ENCODE measurements around the gene NLRP1.
"Not testable (repeated sequence)": the region's sequence is repeated elsewhere in the genome, so short reads cannot be mapped to it uniquely, and the experiment has no call there.

The NLRP1 gene

DNA sequence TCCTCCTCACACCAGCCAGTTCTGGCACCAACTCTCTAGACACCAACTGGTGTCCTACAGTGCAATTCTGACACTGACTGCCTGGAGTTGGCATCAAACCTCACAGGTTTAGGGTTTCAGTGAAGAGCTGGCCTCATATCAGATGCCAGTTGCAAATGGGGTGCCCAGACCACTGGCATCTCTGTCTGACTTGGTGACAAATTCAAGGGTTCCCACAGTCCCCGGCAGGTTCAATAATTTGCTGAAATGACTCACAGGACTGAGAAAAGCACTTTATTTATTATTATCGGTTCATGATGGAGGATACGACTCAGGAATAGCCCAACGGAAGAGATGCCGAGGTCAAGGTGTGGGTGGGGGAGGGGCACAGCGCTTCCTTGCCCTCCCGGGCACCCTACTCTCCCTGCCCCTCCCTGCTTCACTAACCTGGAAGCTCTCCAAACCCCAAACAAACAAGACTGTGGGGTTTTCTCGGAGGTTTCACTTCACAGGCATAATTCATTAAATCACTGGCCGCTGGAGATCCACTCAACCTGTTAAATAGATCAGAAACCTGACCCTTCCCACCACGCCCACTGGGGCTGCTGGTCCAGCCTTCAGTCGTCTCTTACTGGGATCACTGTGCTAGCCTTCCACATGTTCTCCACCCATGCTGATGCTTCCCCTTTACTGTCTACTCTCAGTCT lies 1.7 kb upstream of the NLRP1 start:
- no peak for FAIRE-seq

DNA sequence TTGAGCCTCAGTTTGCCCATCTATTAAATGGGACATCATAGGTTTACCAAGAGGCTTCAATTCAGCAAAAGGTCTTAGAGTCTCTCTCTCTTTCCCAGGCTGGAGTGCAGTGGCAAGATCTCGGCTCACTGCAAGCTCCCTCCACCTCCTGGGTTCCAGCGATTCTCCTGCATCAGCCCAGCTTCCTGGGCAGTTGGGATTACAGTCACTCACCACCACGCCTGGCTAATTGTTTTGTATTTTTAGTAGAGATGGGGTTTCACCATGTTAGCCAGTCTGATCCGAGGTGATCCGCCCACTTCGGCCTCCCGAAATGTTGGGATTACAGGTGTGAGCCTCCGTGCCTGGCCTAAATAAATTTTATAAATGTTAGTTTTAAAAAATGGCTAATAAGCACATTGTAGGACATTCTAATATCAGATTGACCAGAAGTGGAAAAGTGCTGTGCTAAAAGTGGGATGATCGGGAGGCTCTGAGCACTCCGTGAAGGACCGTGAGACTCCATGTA lies 1.0 kb upstream of the NLRP1 start:
- no peak for FAIRE-seq

DNA sequence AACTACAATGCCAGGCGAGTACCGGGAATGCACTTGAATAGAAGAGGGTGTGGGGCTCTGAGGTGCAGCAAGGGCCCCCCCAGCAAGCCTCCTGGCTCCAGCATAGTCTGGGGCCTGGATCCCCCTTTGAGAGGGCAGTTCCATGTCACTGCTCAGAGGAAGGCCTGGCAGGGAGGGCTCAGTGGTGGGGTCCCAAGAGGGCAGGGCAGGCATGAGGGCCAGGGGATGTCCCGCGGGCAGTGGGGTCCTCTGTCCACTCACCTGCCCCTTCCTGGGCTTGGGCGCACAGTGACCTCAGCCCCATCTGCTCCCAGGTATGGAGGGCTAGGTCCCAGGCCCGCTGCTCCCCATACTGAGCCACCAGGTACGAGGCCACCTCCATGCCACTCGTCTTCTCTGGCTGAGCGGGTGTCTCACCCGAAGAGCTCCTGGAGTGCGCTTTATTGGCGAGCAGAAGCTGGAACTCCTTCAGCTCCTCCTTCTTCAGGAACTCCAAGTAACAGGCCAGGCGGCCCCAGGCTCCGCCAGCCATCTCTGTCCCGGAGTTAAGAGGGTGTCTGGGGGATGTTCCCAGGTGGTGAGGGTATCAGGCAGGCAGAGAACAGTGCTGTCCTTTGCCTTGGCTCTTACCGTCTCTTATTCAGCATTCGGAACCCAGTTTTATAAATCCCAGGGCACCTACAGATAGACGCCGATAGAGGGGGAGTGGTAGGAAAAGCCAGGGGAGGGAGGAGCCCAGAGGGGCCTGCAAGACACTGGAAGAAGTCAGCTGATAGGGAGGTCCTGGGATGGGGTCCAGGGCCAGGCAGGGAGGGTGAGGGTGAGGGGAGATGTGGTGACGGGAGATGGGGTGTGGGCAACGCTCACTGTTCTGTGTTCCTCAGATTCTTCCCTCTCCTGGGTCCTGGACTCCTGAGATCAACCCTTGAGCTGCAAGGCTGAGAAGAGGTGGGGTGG lies 605 bp downstream of the NLRP1 start:
- no peak for FAIRE-seq

DNA sequence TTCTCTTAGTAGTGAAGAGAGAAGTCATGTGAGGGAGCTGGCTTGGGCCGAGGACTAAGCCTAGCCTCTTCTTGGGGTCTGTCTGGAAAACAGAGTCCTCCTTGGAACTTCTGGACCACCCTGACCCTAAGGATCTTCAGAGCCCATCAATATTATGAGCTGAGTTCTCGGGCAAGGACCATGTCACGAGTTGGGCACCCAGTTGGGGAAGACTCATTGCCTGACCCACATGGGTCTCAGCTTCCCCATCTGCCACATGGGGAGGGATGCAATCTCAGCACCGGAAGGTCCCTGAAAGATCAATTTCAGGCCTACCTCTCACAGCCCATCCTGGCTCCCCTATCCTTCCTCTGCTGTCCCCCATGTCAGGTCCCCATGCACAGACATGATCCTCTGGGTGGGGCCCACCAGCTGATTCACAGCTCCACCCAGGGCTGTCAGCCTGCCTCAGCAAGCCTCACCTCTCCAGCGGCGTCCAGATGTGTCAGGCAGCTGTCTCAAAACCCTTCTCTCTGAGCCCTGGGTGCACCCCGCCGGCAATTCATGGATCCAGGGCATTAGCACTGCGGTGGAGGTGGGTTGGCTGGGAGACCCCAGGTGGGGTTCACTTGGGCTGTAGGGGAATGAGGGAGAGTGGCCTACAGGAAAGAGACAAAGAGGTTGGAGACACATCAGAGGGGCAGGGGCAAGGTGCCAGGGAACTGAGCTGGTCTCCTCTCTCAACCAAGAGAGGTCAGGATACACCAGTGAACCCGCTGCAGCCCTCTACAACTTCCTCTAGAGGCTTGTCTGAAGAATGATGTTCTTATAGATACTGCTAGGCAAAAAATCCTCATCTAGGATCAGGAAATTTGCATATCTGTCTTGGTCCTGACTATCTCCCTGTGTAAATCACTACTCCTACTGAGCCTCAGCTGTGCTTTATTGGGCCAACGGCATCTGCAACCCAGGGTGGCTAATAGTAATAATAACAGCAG lies 1.8 kb downstream of the NLRP1 start:
- no peak for FAIRE-seq

DNA sequence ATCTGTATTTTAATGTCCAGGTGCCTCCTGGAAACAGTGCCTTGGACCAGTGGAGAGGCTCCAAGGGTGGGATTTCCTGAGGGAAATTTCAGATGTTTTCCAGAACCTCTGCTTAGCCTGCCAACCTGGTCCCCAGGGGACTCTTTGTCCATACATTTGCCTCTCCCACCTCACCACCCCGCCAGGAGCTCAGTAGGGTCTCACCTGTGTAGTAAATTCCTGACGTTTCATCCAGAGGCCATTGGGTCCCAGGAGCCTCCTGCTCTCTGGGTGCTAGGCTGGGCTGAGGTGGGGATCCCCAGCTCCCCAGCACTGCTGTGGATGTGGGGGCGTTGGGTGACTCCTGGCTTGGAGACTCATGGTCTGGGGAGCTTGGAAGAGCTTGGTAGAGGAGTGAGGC lies 2.7 kb downstream of the NLRP1 start:
- FAIRE-seq, result no peak

DNA sequence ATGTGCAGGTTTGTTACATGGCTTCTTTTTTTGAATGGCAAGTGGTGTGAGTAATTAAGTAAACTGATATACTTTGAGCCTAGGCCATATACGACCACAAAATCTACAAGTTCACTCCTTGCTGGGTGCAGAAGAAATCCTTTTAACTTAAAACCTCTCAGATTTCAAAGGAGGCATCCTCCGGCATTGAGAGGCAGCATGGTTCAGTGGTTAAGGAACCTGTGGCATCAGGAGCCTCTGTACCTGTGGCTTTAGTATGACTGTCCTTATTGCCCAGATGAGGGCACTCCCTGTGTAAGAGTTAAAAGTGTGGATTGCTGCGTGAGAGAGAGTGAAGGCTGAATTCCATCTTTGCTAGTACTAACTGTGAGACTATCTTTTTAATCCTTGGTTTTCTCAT lies 3.3 kb downstream of the NLRP1 start:
- no peak for FAIRE-seq

DNA sequence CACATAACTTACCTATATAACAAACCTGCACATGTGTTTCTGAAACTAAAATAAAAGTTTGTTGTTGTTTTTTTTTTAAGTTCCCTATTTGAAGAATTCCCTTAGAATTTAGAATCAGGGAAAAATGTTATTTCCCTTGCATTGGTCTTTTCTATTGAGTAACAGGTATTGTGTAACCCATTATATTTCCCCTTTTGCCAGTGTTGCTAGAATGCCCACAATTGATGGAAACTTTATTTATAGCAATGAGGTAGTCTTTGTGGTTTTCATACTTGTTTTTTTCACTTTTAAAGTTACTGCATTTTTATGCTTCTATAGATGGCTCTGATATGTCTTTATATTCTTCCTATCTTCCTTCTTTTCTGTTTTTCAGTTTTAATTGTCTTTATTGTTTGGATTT lies 3.9 kb downstream of the NLRP1 start:
- FAIRE-seq, result no peak

DNA sequence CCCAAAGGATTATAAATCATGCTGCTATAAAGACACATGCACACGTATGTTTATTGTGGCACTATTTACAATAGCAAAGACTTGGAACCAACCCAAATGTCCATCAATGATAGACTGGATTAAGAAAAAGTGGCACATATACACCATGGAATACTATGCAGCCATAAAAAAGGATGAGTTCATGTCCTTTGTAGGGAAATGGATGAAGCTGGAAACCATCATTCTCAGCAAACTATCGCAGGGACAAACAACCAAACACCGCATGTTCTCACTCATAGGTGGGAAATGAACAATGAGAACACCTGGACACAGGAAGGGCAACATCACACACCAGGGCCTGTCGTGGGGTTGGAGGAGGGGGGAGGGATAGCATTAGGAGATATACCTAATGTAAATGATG lies 5.5 kb downstream of the NLRP1 start:
- not testable (repeated sequence) for FAIRE-seq

DNA sequence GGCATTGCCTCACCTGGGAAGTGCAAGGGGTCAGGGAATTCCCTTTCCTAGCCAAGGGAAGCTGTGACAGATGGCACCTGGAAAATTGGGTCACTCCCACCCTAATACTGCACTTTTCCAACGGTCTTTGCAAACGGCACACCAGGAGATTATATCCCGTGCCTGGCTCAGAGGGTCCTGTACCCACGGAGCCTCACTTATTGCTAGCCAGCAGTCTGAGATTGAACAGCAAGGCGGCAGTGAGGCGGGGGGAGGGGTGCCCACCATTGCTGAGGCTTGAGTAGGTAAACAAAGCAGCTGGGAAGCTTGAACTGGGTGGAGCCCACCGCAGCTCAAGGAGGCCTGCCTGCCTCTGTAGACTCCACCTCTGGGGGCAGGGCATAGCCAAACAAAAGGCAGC lies 11.3 kb downstream of the NLRP1 start:
- not testable (repeated sequence) for FAIRE-seq

DNA sequence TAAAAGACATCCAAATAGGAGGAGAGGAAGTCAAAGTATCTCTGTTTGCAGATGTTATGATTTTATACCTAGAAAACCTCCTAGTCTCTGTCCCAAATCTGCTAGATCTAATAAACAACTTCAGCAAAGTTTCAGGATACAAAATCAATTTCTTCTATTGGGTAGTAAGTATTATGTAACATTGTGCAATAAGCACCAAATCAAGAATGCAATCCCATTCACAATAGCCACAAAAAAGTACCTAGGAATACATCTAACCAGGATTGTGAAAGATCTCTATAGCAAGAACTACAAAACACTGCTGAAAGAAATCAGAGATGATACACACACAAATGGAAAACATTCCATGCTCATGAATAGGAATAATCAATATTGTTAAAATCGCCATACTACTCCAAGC lies 13.0 kb downstream of the NLRP1 start:
- FAIRE-seq, result no peak

DNA sequence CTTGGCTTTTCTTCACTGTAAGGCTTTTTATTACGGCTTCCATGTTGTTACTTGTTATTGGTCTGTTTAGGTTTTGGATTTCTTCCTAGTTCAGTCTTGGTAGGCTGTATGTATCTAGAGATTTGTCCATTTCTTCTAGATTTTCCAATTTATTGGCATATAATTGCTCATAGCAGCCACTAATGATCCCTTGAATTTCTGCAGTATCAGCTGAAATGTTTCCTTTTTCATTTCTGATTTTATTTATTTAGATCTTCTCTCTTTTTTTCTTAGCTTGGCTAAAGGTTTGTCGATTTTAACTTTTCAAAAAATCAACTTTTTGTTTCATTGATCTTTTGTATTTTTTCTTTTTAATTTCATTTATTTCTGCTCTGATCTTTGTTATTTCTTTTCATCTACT lies 18.5 kb downstream of the NLRP1 start:
- peak; percentile 37 for FAIRE-seq

DNA sequence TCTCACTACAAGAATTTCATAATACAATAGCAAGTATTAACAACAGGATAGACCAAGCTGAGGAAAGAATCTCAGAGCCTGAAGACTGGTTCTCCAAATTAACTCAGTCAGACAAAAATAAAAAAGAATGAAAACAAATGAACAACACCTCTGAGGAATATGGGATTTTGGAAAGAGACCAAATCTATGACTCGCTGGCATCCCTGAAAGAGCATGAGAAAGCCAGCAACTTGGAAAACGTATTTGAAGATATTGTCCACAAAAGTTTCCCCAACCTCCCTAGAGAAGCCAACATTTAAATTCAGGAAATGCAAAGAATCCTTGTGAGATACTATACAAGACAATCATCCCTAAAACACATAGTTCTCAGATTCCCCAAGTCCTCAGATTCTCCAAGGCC lies 20.9 kb downstream of the NLRP1 start:
- FAIRE-seq, result no peak

DNA sequence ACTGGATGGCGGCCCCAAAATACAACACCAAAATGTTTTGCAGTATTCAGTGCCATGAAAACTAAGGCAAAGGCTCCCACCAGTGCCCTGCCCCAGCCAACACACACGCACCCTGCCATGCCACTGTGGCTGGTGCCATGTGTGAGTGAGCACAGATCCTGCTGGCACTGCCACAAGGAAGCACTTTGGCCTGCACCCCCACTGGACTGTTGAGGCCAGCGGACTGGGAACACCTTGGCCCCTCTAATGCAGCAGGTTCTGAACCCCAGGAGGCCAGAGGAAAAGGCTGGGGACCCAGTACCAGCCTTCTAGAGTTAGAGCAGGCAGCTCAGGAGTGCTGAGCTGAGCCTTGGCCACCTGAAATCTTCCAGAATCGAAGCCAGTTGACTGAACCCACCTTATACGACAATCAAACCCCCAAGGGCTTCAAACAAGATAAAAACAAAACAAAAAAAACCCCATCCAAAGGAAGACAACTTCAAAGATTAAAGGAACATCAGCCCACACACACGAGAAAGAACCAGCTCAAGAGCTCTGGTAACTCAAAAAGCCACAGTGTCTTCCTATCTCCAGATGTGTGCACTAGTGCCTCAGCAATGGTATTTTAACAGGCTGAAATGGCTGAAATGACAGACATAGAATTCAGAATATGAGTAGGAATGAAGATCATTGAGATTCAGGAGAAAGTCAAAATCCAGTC lies 21.5 kb downstream of the NLRP1 start:
- no peak for FAIRE-seq

DNA sequence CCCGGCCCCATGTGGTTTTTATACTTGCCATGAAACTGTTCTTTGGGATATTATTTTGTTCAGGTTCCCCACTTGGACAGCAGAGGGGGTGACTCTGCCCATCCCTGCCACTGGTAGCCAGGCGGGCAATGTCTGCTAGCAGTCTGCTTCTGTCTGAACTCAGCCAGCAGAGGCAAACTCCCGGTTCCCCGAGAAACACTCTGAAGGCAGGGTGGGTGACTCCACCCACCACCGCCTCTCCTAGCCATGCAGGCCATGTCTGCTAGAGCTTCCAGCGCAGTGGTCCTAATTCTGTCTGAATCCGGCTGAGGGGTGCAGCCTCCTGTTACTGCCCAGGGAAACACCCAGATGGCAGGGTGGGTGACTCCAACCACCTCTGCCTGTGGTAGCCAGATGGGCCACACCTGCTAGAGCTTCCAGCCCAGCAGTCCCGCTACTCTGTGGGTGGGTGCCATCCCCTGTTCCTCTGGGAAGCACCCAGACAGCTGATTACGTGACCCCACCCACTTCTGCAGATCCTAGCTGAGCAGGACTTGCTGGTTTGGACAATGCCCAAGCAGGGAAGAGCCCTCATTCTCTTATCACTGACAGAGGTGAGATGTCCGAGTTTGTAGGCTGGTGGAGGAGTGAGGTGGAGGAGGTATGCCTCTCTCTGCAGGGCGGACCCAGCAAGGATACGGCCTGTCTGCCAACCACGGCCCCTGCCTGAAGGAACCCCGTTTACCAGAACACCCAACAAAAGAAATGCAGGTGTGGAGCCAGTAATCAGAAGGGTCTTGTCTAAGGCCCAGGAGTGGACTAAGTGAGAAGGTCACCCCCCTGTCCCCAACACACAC lies 22.4 kb downstream of the NLRP1 start:
- no peak for FAIRE-seq

DNA sequence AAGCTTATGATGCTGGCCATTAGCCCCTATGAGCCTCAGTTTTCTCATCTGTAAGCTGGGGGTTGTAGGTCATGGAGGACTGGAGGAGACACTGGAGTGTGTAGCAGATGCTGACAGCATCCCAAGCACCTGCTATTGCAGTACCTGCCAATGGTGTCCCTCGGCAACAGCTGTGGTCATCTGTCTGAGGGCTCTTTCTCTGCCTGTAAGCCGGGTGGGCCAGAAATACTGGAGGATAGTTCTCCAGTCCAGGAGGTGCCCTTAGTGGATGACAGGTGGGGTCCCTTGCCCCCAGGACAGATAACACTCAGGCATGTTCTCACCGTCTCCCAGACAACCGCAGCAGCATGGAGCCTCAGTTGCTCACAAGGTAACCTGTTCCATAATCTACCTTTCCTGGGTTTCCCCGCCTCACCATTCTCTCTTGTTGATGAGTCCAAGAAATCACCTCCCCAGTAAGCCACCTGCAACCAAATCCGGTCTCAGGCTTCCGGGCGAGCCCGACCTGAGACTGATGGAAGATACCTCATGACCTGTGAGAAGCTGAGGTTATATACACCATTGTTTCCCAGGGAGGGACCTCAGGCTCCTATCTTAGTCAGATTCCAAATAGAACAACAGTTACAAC lies 23.8 kb downstream of the NLRP1 start:
- no peak for FAIRE-seq

DNA sequence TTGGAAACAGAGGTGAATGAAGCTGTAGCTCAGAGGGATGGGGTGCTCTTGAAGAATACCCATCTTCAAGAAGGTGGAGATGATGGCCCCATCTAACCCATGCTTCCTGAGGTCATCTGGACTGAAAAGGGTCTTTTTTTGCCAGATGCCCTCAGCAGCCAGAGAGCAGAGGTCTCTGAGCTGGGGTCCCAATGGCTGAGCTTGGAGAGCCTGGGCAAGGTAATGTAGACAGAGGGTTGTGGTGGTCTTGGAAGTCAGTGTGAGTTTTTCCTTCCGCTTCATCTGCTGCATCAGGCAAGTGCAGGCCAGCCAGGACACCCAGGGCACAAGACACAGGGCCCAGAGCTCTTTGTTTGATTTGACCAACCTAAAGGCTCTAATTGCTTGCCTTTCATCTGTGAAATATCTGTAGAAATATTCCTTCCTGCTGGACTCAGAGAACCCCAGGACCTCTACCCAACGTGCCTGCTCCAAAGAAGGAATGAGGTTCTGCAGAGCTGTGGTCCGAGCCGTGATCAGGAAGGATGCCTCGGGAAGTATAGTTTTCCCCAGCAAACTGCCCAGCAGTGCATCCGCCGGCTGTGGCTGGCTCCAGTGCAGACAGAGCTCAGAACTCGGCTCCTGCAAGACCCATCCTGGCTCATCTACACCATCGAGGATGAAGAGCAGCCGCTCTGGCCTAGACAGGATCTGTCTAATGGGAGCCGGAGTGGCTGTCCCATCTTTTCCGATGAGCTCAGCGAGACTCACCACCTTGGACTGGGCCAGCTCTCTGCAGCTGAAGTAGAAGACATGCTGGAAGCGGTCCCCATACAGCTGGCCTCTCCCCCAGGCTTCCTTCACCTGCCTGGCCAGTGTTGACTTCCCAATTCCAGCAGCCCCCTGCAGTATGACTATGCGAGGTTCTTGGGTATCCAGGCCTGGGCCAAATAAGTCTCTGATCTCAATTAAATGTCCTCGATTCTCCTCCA lies 25.2 kb downstream of the NLRP1 start:
- FAIRE-seq, result no peak

DNA sequence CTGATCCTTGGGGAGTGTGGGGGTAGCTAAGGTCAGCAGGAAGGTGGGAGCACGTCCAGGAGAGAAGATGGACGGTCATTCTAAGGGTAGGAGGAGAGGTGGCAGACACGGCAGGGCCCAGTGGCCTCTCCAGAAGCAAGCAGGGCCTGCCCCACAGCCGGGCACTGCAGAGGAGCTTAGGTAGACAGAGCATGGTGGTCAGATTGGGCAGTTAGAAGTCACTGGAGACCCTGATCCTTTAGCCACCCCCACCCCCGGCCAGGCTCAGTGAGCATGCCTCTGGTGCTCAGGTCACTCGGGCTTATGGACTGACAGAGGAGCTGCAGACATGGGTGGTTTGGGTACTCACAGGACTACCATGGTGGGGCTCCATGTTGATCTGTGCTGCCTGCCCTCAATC lies 26.3 kb downstream of the NLRP1 start:
- no peak for FAIRE-seq

DNA sequence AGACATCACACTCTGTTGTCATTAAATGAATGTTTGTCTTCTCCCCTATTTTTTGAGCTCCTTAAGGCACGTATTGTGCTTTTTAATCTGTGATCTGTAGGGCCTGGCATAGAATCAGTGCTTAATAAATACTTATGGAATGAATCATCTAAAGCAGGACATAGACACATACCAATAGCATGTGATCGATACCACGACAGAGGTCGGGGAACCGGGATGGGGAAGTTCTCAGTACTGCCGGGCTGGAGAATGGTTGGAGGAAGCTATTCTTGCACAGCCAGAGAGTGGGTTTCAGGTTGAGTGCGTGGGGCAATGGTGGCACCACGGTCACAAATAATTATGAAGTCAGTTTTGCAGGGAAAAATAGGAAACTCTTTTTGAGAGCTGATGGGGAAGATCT lies 26.8 kb downstream of the NLRP1 start:
- FAIRE-seq, result no peak

DNA sequence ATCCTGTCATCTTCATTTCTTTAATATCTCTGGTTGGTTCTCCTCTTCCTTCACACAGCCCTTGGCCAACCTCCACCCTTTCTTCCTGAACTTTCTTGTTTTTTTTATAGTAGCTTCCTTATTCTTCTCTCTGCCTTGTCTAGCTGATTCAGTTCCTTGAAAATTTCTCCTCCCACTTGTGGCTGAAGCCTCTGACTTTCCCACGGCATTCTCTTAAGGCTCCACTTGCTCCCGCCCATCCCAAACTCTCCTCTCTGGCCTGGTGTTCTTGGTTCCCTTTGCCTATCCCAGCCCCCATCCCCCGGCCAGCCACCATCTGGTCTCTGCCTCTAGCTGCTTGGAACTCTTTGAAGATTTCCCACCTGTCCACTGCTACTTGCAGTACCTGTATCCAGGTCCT lies 29.1 kb downstream of the NLRP1 start:
- no peak for FAIRE-seq

DNA sequence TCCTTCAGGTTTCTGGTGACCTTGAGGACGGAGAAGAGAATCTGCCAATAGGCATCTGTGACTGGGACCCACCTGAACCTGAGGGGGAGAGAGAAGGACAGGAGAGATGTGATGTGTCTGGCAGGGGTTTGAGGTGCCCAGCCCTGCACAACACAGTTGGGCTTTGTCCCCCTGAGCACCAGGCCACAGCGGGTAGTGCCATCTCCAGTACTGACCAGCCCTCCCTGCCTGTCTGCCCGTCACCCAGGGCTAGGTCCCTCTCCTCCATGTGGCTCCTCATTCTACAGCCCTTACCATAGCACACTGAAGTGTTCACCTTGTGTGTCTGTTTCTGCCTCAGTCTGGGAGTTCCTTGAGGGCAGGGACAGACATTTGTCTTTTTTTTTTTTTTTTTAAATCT lies 30.8 kb downstream of the NLRP1 start:
- no peak for FAIRE-seq

Data from G401.6 (cell line).